Nephron progenitor cell (in vitro differentiated cells): ENCODE data around the gene FAM181B.

ENCODE experiments used
- DNase-seq: peaks from one replicate; pipeline ENCODE4 v3.0.0; 2021
- H3K27ac Mint-ChIP-seq: 2 replicates; pipeline ENCODE4 v1.8.0; 2021; ENCODE audit warnings: mild to moderate bottlenecking, moderate library complexity, mixed read lengths
- H3K27me3 Mint-ChIP-seq: 2 replicates; pipeline ENCODE4 v1.8.0; 2021; ENCODE audit warnings: mild to moderate bottlenecking, low read depth, mixed read lengths; ENCODE audit not compliant: poor library complexity
- H3K36me3 Mint-ChIP-seq: 2 replicates; pipeline ENCODE4 v1.8.0; 2021; ENCODE audit warnings: low read depth, mixed read lengths
- H3K4me1 Mint-ChIP-seq: 2 replicates; pipeline ENCODE4 v1.8.0; 2021; ENCODE audit warnings: mixed read lengths
- H3K4me3 Mint-ChIP-seq: 2 replicates; pipeline ENCODE4 v1.8.0; 2021; ENCODE audit warnings: mild to moderate bottlenecking, moderate library complexity, mixed read lengths
- H3K9me3 Mint-ChIP-seq: 2 replicates; pipeline ENCODE4 v1.8.0; 2021; ENCODE audit warnings: mild to moderate bottlenecking, moderate library complexity, mixed read lengths
- TF ChIP-seq, protein P1 (sequence below): fragments of 200-600 bp; sonication (generic); IDR thresholded peaks from 2 replicates; pipeline ENCODE4 v1.5.0; 2021; ENCODE audit warnings: antibody characterized with exemption

The FAM181B gene

DNA sequence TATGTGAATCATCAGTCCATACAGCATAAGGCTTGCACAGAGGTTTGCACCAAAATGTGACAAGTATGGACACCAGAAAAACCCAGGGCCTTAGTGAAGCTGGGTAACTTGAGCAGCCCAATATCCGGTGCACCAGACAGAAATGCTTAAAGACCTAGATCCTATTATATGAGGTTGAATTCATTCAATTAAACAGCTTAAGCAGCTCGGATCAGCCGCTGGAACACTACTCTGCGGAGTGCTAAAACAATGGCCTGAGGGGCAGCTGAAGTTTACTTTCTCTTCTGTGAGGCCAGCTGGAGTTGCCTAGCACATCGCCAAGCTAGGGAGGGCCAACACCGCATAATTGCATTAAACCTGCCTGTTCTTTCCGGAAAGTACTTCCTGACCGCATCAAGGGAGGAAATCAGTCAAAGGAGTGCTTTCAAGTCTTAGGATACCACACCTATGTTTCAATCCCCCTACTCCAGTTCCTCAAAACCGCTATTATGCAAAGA, 17.0 kb upstream of the FAM181B start:
- H3K4me3 Mint-ChIP-seq = no peak overlapping the region
- no peak overlapping the region for H3K27ac Mint-ChIP-seq
- H3K4me1 Mint-ChIP-seq = peaks cover 12% of the 10 kb centered on the region
- no peak for DNase-seq
- peaks cover 4% of the 10 kb centered on the region for H3K27me3 Mint-ChIP-seq
- peaks cover 3% of the 10 kb centered on the region for H3K9me3 Mint-ChIP-seq
- no peaks in the 10 kb centered on the region for H3K36me3 Mint-ChIP-seq
- TF ChIP-seq, protein P1, sequence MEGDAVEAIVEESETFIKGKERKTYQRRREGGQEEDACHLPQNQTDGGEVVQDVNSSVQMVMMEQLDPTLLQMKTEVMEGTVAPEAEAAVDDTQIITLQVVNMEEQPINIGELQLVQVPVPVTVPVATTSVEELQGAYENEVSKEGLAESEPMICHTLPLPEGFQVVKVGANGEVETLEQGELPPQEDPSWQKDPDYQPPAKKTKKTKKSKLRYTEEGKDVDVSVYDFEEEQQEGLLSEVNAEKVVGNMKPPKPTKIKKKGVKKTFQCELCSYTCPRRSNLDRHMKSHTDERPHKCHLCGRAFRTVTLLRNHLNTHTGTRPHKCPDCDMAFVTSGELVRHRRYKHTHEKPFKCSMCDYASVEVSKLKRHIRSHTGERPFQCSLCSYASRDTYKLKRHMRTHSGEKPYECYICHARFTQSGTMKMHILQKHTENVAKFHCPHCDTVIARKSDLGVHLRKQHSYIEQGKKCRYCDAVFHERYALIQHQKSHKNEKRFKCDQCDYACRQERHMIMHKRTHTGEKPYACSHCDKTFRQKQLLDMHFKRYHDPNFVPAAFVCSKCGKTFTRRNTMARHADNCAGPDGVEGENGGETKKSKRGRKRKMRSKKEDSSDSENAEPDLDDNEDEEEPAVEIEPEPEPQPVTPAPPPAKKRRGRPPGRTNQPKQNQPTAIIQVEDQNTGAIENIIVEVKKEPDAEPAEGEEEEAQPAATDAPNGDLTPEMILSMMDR = no peak

DNA sequence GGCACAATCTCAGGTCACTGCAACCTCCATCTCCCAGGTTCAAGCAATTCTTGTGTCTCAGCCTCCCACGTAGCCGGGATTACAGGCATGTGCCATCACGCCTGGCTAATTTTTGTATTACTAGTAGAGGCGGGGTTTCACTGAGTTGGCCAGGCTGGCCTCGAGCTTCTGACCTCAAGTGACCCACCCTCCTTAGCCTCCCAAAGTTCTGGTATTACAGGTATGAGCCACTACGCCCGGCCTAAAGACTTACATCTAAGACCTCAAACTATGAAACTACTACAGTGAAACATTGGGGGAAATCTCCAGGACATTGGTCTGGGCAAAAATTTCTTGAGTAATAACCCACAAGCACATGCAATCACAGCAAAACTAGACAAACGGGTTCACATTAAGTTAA, 13.8 kb upstream of the FAM181B start:
- TF ChIP-seq, protein P1 = no peak
- DNase-seq = no peak
- Mint-ChIP-seq H3K27ac (no peak overlapping the region), H3K4me3 (no peak overlapping the region), H3K36me3 (no peaks in the 10 kb centered on the region), H3K4me1 (peaks cover 12% of the 10 kb centered on the region), H3K9me3 (peaks cover 11% of the 10 kb centered on the region), H3K27me3 (peaks cover 12% of the 10 kb centered on the region)

DNA sequence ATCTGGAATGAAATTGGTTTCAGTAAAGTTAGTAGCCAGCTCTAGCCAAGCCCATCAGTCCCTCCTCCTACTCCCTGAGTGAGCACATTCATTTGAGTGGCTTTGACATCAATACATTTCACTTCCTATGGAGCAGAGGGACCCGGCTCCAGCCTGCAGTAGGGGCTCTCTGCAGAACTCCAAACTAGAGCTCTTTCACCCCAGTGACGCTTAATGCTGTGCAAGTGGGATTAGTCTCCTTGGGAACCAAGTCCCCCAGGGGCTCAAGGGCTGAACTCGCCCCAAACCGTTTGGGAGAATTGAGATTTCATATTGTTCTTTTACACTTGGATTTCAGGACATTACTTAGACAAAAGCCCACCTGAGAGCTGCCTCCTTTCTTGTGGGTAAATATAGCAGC, 4.4 kb upstream of the FAM181B start:
- no peaks in the 10 kb centered on the region for H3K36me3 Mint-ChIP-seq
- TF ChIP-seq, protein P1 = no peak
- H3K4me3 Mint-ChIP-seq = no peak overlapping the region
- no peak overlapping the region for H3K27ac Mint-ChIP-seq
- H3K27me3 Mint-ChIP-seq = peaks cover 55% of the 10 kb centered on the region
- H3K4me1 Mint-ChIP-seq = peaks cover 13% of the 10 kb centered on the region
- no peaks in the 10 kb centered on the region for H3K9me3 Mint-ChIP-seq
- no peak for DNase-seq

DNA sequence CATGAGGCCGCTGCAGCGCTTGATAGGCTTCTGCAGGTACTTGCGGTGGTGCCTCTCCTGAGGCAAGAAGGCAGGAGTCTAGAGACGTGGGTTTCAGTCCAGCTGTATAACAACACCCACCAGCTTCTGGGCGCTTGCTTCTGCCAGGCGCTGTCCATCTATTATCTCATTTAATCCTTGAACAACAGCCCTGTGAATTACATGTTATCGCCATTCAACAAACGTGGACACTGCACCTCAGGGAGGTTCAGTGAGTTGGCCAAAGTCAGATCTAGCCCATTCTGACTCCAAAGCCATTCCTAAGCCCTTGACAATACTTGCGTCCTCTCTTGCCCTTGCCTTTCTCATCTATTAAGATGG, 436 bp upstream of the FAM181B start:
- TF ChIP-seq, protein P1 = no peak
- H3K4me1 Mint-ChIP-seq = peaks cover 23% of the 10 kb centered on the region
- peaks cover 83% of the 10 kb centered on the region for H3K27me3 Mint-ChIP-seq
- H3K36me3 Mint-ChIP-seq = no peaks in the 10 kb centered on the region
- H3K27ac Mint-ChIP-seq = no peak overlapping the region
- H3K4me3 Mint-ChIP-seq = peak overlapping the region; percentile 78
- no peak for DNase-seq
- H3K9me3 Mint-ChIP-seq = no peaks in the 10 kb centered on the region

DNA sequence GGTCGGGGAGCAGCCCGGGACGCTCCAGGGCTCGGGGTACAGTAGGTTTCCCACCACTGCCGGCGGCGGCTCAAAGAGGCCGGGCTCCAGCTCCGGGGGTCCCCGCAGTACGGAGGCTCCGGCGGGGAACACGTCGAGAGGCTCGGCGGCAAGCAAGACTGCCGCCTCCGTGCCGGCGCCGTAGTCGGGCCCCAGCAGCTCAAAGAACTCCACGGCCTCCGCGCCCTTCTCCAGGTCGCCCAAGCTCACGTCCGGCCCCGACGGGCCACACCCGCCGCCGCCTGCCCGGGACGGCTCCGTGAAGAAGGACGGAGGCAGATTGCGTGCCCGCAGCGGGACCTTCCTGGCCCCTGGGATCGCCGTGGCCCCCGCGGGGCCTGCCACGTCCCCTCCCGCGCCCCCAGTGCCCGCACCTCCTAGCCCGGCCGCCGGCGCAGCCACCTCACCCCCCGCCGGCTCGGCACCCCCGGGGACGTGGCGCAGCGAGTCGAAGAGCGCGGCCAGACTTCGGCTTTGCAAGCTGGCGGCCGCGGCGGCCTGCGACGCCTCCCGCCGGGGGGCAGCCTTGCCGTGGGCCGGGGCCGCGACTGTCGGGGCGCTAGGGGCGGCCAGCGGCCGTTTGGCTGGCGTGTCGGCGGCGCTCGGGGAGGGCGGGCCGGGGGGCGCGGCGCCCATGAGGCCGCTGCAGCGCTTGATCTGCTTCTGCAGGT, 775 bp downstream of the FAM181B start:
- H3K4me3 Mint-ChIP-seq = peak overlapping the region; percentile 78
- H3K27ac Mint-ChIP-seq = no peak overlapping the region
- H3K4me1 Mint-ChIP-seq = peaks cover 15% of the 10 kb centered on the region
- H3K36me3 Mint-ChIP-seq = no peaks in the 10 kb centered on the region
- H3K9me3 Mint-ChIP-seq = no peaks in the 10 kb centered on the region
- DNase-seq = peak; percentile 61
- TF ChIP-seq, protein P1 = no peak
- peaks cover 82% of the 10 kb centered on the region for H3K27me3 Mint-ChIP-seq

DNA sequence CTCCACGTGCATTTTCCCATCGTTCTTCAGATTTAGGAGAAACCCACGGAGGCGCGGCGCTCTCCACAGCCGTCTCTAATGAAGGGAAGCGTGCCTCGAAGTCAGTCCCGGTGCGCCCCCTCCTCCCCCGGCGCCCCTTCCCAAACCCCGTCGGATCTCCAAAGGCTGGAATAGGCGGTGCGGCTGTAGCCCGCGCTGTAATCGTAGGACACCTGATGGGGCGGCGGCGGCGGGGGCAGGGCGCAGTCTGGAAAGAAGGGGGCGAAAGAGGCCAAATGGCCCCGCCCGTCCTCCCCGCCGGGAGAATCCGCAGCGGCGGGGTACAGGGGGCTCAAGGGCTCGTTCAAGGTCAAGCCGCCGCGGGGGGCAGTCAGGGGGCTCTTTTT, 1.3 kb downstream of the FAM181B start:
- Mint-ChIP-seq H3K9me3 (no peaks in the 10 kb centered on the region), H3K27me3 (peaks cover 84% of the 10 kb centered on the region), H3K36me3 (no peaks in the 10 kb centered on the region), H3K4me1 (peaks cover 10% of the 10 kb centered on the region), H3K27ac (no peak overlapping the region), H3K4me3 (peak overlapping the region; percentile 74)
- peak; percentile 33 for DNase-seq
- TF ChIP-seq, protein P1 = no peak
